Colon (tissue), 2 donors: ENCODE measurements around the gene KCNA2.

Source experiments
- FAIRE-seq: peaks from 2 replicates; lab custom pipeline; 2012; peaks lifted over from hg19 to GRCh38; lab: Jason Lieb, UNC
- donor health status: control.
- donor health status: control.

The KCNA2 gene

GRCh38 chr1:110605901-110606656 lies at the start of gene KCNA2:
Gene KCNA2 (minus strand): TSS chr1:110606358. CDS start chr1:110604782, 1,576 bp downstream.
- FAIRE-seq = no peak

GRCh38 chr1:110650609-110651008 lies 44.5 kb upstream of the KCNA2 start:
- FAIRE-seq = no peak

GRCh38 chr1:110648417-110648816 lies 42.3 kb upstream of the KCNA2 start:
- no peak for FAIRE-seq

- FAIRE-seq = no peak
Measured at GRCh38 chr1:110647254-110647891, 41.2 kb upstream of the KCNA2 start.

GRCh38 chr1:110645821-110646735 lies 39.9 kb upstream of the KCNA2 start:
- no peak for FAIRE-seq

- no peak for FAIRE-seq
Measured at GRCh38 chr1:110645211-110645610, 39.1 kb upstream of the KCNA2 start.

GRCh38 chr1:110643879-110644472 lies 37.8 kb upstream of the KCNA2 start:
- no peak for FAIRE-seq

GRCh38 chr1:110639724-110640386 lies 33.7 kb upstream of the KCNA2 start:
- FAIRE-seq = no peak

- FAIRE-seq = no peak
Measured at GRCh38 chr1:110638556-110638955, 32.4 kb upstream of the KCNA2 start.

- no peak for FAIRE-seq
Measured at GRCh38 chr1:110638058-110638457, 31.9 kb upstream of the KCNA2 start.

- no peak for FAIRE-seq
Measured at GRCh38 chr1:110637475-110637874, 31.3 kb upstream of the KCNA2 start.

- FAIRE-seq = no peak
Measured at GRCh38 chr1:110636149-110636935, 30.2 kb upstream of the KCNA2 start.

GRCh38 chr1:110635434-110635833 lies 29.3 kb upstream of the KCNA2 start:
- FAIRE-seq = no peak

- FAIRE-seq = no peak
Measured at GRCh38 chr1:110634455-110635311, 28.5 kb upstream of the KCNA2 start.

- FAIRE-seq = no peak
Measured at GRCh38 chr1:110634086-110634454, 27.9 kb upstream of the KCNA2 start.

- FAIRE-seq = no peak
Measured at GRCh38 chr1:110633646-110634030, 27.5 kb upstream of the KCNA2 start.

GRCh38 chr1:110631836-110632620 lies 25.9 kb upstream of the KCNA2 start:
- no peak for FAIRE-seq

GRCh38 chr1:110630839-110631663 lies 24.9 kb upstream of the KCNA2 start:
- FAIRE-seq = no peak
